PFSK-1 (cell line): ENCODE data around the gene ADAR.

Source experiments
- FOXP2 ChIP-seq: optimal IDR thresholded peaks from 2 replicates; pipeline ENCODE3; 2011; ENCODE audit warnings: borderline replicate concordance, control low read depth, inconsistent platforms; ENCODE audit not compliant: insufficient read depth; ENCODE audit errors: extremely low read length, extremely low read depth
- POLR2AphosphoS5 ChIP-seq: IDR thresholded peaks from 2 replicates; pipeline ENCODE4 v1.6.1; 2012; ENCODE audit warnings: low read depth, mild to moderate bottlenecking, control low read depth, low read length, moderate library complexity
- REST ChIP-seq, 2 experiments: IDR thresholded peaks; 2 replicates each; pipeline versions ENCODE4 v1.6.1 to v1.8.0; 2011 to 2012; ENCODE audit warnings: low read depth in 2 of 2, low read length in 2 of 2, control low read depth in 1 of 2, inconsistent platforms in 1 of 2, mild to moderate bottlenecking in 1 of 2, moderate library complexity in 1 of 2; ENCODE audit not compliant: insufficient read depth in 1 of 2
- SIN3A ChIP-seq: IDR thresholded peaks from 2 replicates; pipeline ENCODE4 v1.6.1; 2012; ENCODE audit warnings: mild to moderate bottlenecking, low read length, moderate library complexity, borderline replicate concordance; ENCODE audit not compliant: insufficient read depth
- TAF1 ChIP-seq: IDR thresholded peaks from 2 replicates; pipeline ENCODE4 v1.6.1; 2012; ENCODE audit warnings: low read length, control low read depth, borderline replicate concordance; ENCODE audit not compliant: insufficient read depth

The ADAR gene

GRCh38 chr1:154586231-154586630 is 21.8 kb downstream of the ADAR start:
- no peak for TF ChIP-seq FOXP2
- TF ChIP-seq TAF1: no peak
- TF ChIP-seq REST (IDR thresholded peaks at IDR 0.05; ENCODE audit: insufficient read depth in 1 of 2, low read depth in 2 of 2, low read length in 2 of 2): no peak
- no peak for TF ChIP-seq POLR2AphosphoS5
- TF ChIP-seq SIN3A: no peak

- TF ChIP-seq SIN3A: no peak
- TF ChIP-seq TAF1: no peak
- TF ChIP-seq REST (IDR thresholded peaks at IDR 0.05; ENCODE audit: insufficient read depth in 1 of 2, low read depth in 2 of 2, low read length in 2 of 2): no peak
- no peak for TF ChIP-seq POLR2AphosphoS5
- no peak for TF ChIP-seq FOXP2
These were observed 23.6 kb downstream of the ADAR start for GRCh38 chr1:154584267-154584994.

GRCh38 chr1:154583773-154584172 is 24.2 kb downstream of the ADAR start:
- TF ChIP-seq SIN3A (no peak), FOXP2 (no peak)

GRCh38 chr1:154582885-154583284 is 25.1 kb downstream of the ADAR start:
- TF ChIP-seq SIN3A: no peak

DNA sequence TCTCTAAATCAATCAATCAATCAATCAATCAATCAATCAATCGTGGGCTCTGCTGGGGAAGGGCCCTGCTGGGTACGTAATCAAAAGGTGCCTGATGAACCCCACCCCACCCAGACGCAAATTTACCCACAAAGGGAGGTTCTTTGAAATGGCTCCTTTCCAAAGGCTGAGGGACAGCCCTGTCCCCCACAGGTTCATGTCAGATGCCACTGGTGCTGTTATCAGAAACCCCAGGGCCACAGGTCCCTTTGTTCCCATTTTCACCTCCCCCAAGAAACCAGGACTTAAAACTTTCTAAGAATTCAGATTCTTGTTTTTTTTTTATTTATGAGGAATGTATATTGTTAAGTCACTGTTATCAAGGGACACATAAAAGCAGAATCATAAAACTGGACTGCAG is 26.2 kb downstream of the ADAR start:
- TF ChIP-seq FOXP2 (no peak), TAF1 (no peak), POLR2AphosphoS5 (no peak), SIN3A (no peak), REST (IDR thresholded peaks at IDR 0.05; ENCODE audit: insufficient read depth in 1 of 2, low read depth in 2 of 2, low read length in 2 of 2) (no peak)

DNA sequence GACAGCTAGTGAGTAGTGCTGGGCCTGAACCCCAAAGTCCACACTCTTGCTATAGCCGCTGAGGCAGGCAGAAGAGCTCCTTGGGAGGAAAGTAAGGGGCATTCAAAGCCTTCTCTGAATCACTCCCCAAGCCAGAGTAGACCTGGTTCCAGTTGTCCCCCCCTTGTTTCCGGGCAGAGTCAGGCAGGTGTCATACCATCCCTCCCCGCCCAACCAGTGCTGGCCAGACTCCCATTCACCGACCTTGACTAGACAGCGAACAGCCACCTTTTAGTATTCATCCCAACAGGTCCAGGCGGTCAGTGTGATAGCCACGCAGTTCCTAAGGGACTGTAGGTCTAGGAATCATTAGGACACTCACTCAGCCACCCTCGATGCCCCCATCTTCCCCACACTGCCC is 28.6 kb downstream of the ADAR start:
- TF ChIP-seq SIN3A (no peak), REST (IDR thresholded peaks at IDR 0.05; ENCODE audit: insufficient read depth in 1 of 2, low read depth in 2 of 2, low read length in 2 of 2) (no peak), POLR2AphosphoS5 (0 out of 2 replicates have a peak, but pooled peaks have one; percentile 16), FOXP2 (no peak), TAF1 (no peak)
